Measurements from ENCODE around the gene SEMA5A. TPM values are rescaled to one million over a fixed set of nuclear protein-coding genes. Genes with fewer than 3 reads are reported as not detected.

The SEMA5A gene
- total RNA-seq, 1 donor from 2014 or later: under 0.01 TPM

DNA sequence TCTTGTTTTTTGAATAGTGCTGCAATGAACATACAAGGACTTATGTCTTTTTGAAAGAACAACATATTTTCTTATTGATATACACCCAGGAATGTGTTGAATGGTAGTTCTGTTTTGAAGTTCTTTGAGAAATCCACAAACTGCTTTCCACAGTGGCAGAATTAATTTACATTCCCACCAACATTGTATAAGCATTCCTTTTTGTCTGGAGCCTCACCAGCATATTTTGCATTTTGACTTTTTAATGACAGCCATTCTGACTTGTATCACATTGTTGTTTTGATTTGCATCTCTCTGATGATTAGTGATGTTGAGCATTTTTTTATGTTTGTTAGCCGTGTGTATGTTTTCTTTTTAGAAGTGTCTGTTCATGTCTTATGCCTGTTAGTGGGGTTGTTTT, 524.9 kb downstream of the SEMA5A start:
- no peak for DNase-seq (ENCODE audit: low read depth in 2 of 2)

DNA sequence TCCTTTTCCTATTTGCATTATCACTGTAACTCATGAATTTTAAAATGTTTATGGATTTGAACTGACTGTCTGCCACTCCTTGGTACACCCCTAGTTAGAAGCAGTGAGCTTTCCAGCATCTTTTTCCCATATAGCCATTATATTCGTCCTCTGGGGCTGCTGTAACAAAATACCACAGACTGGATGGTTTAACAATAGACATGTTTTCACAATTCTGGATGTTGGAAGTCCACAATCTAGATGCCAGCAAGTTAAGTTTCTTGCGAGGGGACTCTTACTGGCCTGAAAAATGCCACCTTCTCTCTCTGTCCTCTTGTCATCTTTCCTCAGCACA, 530.0 kb downstream of the SEMA5A start:
- DNase-seq (ENCODE audit: low read depth in 2 of 2): no peak

DNA sequence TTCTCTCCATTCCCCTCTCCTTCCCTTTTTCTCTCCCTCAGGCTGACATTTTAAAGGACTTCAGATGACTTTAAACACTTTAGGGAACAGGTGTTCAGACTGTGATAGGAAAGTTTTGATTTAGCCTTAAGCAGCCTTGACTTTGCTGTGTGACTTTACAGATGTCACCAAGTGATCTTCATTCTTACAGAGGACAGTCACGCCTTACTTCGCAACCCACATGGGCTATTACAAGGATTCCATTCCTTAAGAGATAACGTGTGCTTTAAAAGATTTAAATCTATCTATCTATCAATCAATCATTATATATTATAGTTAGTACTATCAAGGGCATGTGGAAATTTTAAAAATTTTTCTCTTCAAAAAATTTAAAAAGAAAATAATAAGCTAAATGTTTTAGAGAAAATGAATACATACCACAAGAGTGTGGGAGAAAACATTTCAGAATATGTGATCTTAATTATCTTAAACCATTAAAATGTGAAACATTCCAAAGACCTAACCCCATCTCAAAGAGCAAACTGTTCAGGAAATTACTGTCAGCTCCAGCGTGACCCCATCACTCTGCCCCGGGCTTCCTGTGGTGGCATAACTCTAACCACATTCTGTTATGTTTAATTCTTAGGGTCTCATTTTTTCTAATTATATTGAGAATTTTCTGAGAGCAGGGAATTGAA, 530.5 kb downstream of the SEMA5A start:
- DNase-seq (ENCODE audit: low read depth in 2 of 2): peak in 1 of 2 donors; percentile 55

DNA sequence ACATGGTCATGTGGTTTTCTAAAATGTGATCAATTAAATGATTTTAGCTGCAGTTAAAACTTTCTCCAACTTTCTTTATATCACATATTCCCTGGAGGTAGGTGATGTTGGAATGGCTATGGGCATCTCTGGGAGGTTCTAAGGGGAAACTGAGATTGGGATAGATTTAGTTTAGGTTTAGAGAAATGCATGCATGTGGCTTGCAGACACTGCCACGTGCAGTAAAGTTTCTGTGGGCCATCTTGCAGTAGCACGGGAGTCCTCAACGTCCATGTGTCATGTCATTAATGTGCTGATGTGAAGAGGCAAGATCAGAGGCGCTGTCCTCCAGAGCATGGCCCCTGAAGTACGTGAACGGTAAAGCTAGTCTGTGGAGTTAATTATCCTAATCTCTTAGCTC, 532.7 kb downstream of the SEMA5A start:
- no peak for DNase-seq (ENCODE audit: low read depth in 2 of 2)

DNA sequence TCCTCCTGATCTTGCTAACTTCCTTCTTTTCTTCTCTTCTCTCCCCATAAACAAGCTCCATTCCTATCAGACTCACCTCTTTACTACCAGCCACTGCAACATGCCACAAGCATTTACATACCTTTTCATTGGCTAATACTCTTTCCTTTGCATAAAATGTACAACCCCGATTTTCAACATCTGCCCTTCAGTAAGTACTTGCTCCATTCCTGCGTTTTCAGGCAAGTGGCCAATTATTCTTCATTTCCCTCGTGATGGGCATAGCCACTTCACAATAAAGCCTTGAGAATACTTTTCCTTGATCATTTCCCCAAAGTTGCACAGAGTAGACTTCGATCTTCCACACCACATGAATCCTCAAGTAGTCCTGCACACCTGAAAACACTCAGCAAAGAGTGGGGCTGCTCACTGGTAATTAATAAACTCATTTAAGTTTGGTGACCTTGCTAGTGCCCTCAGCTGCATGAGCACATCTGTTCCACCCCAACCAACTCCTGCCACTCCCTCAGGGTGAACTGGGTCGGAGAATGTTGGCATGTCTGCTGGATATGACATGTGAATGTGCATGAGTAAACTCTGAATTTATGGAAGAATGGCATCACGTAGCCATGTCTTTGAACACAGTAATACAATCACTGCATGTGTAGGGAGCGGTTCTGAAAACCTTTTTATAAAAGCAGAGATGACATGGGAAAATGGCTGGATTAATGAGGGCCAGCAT, 535.8 kb downstream of the SEMA5A start:
- no peak for DNase-seq (ENCODE audit: low read depth in 2 of 2)

DNA sequence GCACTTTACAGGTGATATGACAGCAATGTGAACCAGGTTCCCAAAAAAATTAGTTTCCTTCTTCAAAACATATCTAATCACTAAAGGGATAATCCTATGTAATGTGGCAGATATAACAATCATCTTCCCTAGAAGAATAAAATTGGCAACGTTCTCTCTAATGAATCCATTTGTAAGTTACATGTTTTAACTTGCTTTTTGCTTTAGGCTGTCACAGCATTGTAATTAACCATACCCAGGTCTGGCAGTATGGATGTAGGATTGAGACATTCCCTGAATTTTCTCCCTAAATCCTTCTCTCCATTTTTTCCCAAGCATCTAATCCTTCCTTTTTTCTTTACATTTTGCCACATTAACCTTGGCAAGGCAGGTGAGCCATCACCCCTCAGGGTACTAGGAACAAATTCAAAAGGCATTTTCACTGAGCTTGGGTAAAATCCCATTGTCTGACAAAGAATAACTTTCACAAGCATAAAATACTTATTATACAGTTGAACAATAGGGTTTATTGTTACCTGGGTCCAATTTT, 548.3 kb downstream of the SEMA5A start:
- no peak for DNase-seq (ENCODE audit: low read depth in 2 of 2)

DNA sequence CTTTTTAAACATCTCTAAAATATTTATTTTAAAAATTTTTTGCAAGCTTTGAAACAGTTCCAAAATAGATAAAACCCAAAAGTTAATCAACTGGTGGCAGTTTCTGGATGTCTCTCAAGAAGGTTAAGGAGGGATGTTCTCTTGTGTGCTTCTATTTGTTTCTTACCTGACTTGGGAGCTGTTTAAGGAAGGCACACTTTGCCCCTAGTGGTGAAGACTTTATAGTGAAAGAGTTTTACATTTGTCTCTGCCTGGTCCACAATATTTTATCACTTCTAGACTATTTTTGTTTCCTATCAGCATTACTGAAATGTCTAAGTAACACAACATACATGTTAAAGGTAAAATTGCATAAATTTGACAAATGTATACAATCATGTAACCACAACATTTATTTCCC, 552.8 kb downstream of the SEMA5A start:
- peak in 1 of 2 donors; percentile 12 for DNase-seq (ENCODE audit: low read depth in 2 of 2)

Other genes starting within 250 kb of the SEMA5A start
- gene TAS2R1, start 84.3 kb upstream of the SEMA5A start, total RNA-seq: not detected in 2 replicates